ENCODE data around the gene KAT6B.

Gene KAT6B

DNA sequence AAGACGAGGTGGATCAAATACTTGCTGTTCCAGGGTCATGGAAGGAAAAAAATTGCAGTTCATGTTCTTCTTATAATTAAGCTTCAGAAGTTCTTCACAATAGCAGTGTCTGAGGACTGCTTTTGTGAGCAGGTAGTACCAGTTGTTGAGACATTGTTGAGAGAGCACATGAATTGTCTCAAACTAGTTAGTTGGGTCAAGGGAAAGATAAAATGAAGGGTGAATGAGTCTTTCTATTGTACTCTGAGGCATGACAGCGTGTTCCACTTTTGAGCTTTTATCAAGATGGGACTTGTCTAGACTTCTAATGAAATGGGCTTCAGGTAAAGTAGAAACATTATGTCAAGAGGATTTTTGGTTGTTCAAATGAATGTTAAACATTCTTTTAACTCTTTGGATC is 26.0 kb downstream of the KAT6B start:
- DNase-seq (ENCODE audit: insufficient read length, low spot score) (no peak), FAIRE-seq (no peak)

DNA sequence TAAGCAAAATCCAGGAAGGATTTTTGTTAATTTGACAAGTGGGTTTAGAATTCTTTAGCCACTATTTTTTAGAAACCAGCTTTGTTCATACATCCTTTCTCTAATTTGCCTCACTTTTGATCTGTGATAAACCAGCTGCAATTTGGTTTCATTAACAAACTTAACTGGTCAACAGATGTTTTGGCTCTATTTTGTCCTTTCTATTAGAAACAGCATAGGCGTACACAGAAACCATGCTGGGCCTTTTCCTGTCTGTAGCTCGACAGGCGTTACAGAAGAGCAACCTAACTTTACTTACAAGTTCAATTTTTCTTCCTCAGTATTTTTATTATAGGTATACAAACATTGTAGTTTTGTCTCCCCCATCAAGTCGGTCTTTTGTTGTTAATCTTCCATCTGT is 28.2 kb downstream of the KAT6B start:
- DNase-seq (ENCODE audit: insufficient read length, low spot score) (no peak), FAIRE-seq (no peak)
- TF ChIP-seq, protein P1, sequence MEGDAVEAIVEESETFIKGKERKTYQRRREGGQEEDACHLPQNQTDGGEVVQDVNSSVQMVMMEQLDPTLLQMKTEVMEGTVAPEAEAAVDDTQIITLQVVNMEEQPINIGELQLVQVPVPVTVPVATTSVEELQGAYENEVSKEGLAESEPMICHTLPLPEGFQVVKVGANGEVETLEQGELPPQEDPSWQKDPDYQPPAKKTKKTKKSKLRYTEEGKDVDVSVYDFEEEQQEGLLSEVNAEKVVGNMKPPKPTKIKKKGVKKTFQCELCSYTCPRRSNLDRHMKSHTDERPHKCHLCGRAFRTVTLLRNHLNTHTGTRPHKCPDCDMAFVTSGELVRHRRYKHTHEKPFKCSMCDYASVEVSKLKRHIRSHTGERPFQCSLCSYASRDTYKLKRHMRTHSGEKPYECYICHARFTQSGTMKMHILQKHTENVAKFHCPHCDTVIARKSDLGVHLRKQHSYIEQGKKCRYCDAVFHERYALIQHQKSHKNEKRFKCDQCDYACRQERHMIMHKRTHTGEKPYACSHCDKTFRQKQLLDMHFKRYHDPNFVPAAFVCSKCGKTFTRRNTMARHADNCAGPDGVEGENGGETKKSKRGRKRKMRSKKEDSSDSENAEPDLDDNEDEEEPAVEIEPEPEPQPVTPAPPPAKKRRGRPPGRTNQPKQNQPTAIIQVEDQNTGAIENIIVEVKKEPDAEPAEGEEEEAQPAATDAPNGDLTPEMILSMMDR (IDR thresholded peaks at IDR 0.05; ENCODE audit: insufficient read depth, missing control alignments), result no peak

More for the DNA sequence above, 26.0 kb downstream of the KAT6B start:
- TF ChIP-seq, protein P1 (IDR thresholded peaks at IDR 0.05; ENCODE audit: insufficient read depth, missing control alignments), result no peak

DNA sequence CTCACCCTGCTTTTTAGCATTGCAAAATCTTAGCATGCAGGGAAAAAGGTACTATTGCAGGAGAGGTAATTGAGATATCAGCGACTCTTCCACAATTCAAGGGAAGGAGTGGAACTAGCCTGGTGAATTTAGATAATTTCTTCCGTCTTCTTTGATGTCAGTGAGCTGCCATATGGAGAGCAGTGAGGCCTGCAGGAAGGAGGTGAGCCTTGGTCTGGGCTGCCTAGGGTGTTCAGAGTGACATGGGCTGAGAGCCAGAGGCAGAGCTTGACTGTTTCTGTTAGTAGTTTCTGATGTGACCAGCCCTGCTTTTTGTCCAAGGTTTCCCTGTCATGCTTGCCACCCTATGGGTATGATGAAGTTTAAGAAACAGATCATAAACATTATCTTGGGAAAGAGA is 28.6 kb downstream of the KAT6B start:
- TF ChIP-seq, protein P1 (IDR thresholded peaks at IDR 0.05; ENCODE audit: insufficient read depth, missing control alignments), result no peak
- DNase-seq (ENCODE audit: insufficient read length, low spot score) (no peak), FAIRE-seq (no peak)

DNA sequence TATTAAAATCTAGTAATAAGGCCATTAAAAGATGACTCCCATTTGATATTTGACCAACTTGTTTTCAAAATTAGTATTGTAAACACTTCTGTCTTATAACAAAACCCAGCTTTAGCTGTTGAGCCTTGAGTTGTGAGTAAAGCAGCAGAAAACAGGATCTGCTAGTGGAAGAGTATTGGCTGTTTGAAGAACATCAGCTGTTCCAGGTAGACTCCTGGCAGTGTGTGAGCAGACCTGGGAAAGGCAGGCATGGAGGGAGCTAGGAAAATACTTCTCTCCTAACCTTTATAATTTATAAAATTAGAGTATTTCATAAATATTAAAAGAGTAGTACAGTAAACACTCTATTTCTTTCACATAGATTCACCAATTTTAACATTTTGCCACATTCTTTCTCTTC is 29.0 kb downstream of the KAT6B start:
- DNase-seq (ENCODE audit: insufficient read length, low spot score) (no peak), FAIRE-seq (no peak)
- TF ChIP-seq, protein P1 (IDR thresholded peaks at IDR 0.05; ENCODE audit: insufficient read depth, missing control alignments), result no peak

DNA sequence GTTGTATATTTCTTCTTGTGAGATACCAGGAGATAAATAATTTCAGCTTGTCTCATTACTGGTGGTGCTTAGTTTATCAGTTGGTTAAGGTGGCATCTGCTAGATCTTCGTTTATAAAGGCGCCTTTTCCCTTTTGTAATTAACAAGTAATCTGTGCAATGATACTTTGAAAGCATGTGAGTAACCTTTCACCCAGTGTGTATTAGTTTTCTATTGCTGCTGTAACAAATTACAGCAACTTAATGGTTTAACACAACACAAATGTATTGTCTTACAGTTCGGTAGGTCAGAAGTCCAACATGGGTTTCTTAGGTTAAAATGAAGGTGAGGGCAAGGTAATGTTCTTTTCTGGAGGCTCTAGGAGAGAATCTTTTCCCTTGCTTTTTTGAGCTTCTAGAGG is 30.5 kb downstream of the KAT6B start:
- FAIRE-seq (no peak), DNase-seq (ENCODE audit: insufficient read length, low spot score) (no peak)

DNA sequence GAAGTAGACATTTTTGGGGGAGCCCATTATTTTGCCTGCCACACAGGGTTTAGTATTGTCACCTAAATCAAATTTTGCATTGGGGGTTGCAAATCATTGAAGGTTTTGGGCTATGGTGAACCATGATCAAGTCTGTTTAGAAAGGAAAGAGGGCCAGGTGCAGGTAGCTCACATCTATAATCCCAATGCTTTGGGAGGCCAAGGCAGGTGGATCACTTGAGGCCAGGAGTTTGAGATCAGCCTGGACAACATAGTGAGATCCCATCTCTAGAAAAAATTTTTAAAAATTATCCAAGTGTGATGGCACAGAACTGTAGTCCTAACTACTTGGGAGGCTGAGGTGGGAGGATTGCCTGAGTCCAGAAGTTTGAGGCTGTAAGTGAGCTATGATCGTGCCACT is 31.2 kb downstream of the KAT6B start:
- no peak for FAIRE-seq
- DNase-seq (ENCODE audit: insufficient read length, low spot score), result no peak

More for the DNA sequence above, 30.5 kb downstream of the KAT6B start:
- TF ChIP-seq, protein P1 (IDR thresholded peaks at IDR 0.05; ENCODE audit: insufficient read depth, missing control alignments), result no peak

DNA sequence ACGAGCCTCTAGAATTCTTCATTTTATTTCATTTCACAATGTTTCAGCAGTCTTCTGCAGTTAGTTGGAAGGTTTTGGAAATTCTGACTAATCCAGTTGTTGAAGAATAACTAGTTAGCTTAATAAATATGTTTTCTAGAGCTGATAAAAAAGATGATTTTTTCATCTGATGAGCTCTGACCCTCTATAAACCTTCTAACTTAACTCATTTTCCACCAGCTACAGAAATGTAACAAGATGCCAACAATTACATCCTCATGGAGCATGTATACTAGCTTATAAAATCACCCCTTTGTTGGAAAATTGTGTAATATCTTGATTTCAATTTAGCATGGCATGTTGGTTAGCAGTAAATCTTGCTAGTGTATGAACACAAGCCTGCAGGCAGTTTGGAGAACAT is 33.1 kb downstream of the KAT6B start:
- DNase-seq (ENCODE audit: insufficient read length, low spot score) (no peak), FAIRE-seq (no peak)
- TF ChIP-seq, protein P1 (IDR thresholded peaks at IDR 0.05; ENCODE audit: insufficient read depth, missing control alignments), result no peak

More for the DNA sequence above, 31.2 kb downstream of the KAT6B start:
- TF ChIP-seq, protein P1 (IDR thresholded peaks at IDR 0.05; ENCODE audit: insufficient read depth, missing control alignments), result no peak

Data from D721Med (cell line).